ENCODE results near the gene MMP24OS. TPM values are rescaled to one million over a fixed set of nuclear protein-coding genes. Genes with fewer than 3 reads are reported as not detected.

The MMP24OS gene
- total RNA-seq, 4 donors from 2014 or later, result 8.8 to 67.8 (median 18.1) TPM

- no peaks in the 10 kb centered on the region for H3K36me3 ChIP-seq
- H3K4me1 ChIP-seq, result no peaks in the 10 kb centered on the region
- no peaks in the 10 kb centered on the region for H3K27me3 ChIP-seq
- TF ChIP-seq CTCF (IDR thresholded peaks at IDR 0.05), result no peak
- no peak for TF ChIP-seq POLR2A (IDR thresholded peaks at IDR 0.05)
- intact Hi-C loops (cut with DNase I; ENCODE audit: low total_unique reads), result no loop called here
- H3K27ac ChIP-seq, result no peak overlapping the region
- no peak for DNase-seq
- no peaks in the 10 kb centered on the region for H3K9me3 ChIP-seq
- H3K4me3 ChIP-seq, result no peak overlapping the region
These were observed 39.2 kb downstream of the MMP24OS start for GRCh38 chr20:35238735-35239134.

DNA sequence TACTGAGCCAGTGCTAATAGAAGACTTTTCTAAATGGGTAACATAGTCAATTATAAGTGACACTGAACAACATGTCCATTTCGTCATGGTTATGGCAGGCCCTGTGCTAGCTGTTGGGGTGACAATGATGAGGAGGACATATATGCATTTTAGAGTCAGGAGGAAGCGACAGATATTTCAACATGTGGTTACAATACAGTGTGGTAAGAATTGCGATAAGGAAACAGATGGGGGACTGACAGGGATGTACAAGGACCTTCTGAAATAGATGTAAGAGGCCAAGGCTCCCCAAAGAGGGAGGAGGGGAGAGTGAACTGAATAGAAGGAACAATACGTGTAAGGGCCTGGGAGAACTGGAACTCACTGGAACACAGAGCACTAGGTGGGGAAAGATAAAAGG, 39.8 kb downstream of the MMP24OS start:
- H3K4me3 ChIP-seq, result no peak overlapping the region
- H3K36me3 ChIP-seq, result no peaks in the 10 kb centered on the region
- intact Hi-C loops (cut with DNase I; ENCODE audit: low total_unique reads), result no loop called here
- H3K27me3 ChIP-seq, result no peaks in the 10 kb centered on the region
- no peaks in the 10 kb centered on the region for H3K9me3 ChIP-seq
- DNase-seq, result no peak
- no peak overlapping the region for H3K27ac ChIP-seq
- TF ChIP-seq CTCF (IDR thresholded peaks at IDR 0.05) (no peak), POLR2A (IDR thresholded peaks at IDR 0.05) (no peak)
- no peaks in the 10 kb centered on the region for H3K4me1 ChIP-seq

DNA sequence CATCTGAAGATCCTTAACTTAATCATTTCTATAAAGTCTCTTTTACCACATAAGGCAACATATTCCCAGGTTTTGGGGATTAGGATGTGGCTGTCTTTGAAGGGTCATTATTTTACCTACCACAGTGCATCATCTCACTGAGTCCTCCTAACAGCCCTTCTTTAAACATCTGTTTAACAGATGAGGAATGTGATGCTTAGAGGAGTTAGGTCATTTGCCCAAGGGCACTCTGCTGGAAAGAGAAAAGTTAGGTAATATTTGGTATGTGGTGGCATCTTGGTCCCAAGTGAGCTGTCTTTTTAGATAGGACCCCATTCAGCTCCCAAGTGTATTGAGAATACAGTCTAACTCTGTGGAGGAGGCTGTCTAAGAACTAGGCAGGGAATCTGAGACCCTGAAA, 40.4 kb downstream of the MMP24OS start:
- H3K4me1 ChIP-seq, result no peaks in the 10 kb centered on the region
- H3K27me3 ChIP-seq, result no peaks in the 10 kb centered on the region
- no peaks in the 10 kb centered on the region for H3K36me3 ChIP-seq
- intact Hi-C loops (cut with DNase I; ENCODE audit: low total_unique reads), result no loop called here
- TF ChIP-seq CTCF (IDR thresholded peaks at IDR 0.05) (no peak), POLR2A (IDR thresholded peaks at IDR 0.05) (no peak)
- H3K27ac ChIP-seq, result no peak overlapping the region
- DNase-seq, result no peak
- no peaks in the 10 kb centered on the region for H3K9me3 ChIP-seq
- no peak overlapping the region for H3K4me3 ChIP-seq

DNA sequence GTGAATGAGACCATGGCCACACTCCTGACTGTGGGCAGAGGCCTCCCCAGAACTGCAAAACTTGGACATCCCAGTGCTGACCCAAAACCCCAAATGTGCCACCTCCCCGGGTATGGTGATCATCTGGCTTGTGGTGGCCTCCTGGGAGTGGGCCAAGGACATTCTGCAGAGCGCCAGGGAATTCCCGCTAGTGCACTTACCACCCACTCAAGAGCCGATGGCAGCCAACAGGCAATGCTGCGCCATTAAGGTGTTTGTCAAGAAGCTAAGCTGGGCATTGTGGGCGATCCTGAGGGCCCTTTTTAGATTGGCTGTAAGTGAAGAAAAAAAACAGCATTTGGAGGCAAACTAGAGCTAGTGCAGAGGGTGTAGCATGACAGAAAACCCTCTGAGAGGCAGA, 42.0 kb downstream of the MMP24OS start:
- DNase-seq, result no peak
- Histone ChIP-seq H3K4me1 (no peaks in the 10 kb centered on the region), H3K27me3 (no peaks in the 10 kb centered on the region), H3K27ac (no peak overlapping the region), H3K36me3 (no peaks in the 10 kb centered on the region), H3K9me3 (no peaks in the 10 kb centered on the region), H3K4me3 (no peak overlapping the region)
- TF ChIP-seq POLR2A (IDR thresholded peaks at IDR 0.05), result no peak
- no peak for TF ChIP-seq CTCF (IDR thresholded peaks at IDR 0.05)
- intact Hi-C loops (cut with DNase I; ENCODE audit: low total_unique reads), result no loop called here

- H3K27me3 ChIP-seq, result no peaks in the 10 kb centered on the region
- no peak overlapping the region for H3K4me3 ChIP-seq
- H3K9me3 ChIP-seq, result no peaks in the 10 kb centered on the region
- no peak for TF ChIP-seq CTCF (IDR thresholded peaks at IDR 0.05)
- TF ChIP-seq POLR2A (IDR thresholded peaks at IDR 0.05), result no peak
- no peak overlapping the region for H3K27ac ChIP-seq
- intact Hi-C loops (cut with DNase I; ENCODE audit: low total_unique reads), result no loop called here
- no peaks in the 10 kb centered on the region for H3K4me1 ChIP-seq
- DNase-seq, result no peak
- H3K36me3 ChIP-seq, result no peaks in the 10 kb centered on the region
These were observed 45.3 kb downstream of the MMP24OS start for GRCh38 chr20:35232575-35232974.
